SK-N-SH (cell line): Measurements from ENCODE around the gene DUOX2. TPM values are rescaled to one million over a fixed set of nuclear protein-coding genes. Genes with fewer than 3 reads are reported as not detected.

Source experiments
- CTCF ChIA-PET: fragments of 300-600, 350-600 bp; formaldehyde crosslinking; extraction: SDS; loops from one replicate; lab custom pipeline; 2021; lab: Yijun Ruan, JAX
- POLR2A ChIA-PET: fragments of 350-600 bp; sonication (Branson Sonifier 250); formaldehyde crosslinking; extraction: SDS; loops from one replicate; lab custom pipeline; 2020; ENCODE audit warnings: antibody characterized with exemption, inconsistent platforms; lab: Yijun Ruan, JAX
- DNase-seq: peaks from one replicate; pipeline ENCODE4 v3.0.0; 2012
- H2AFZ ChIP-seq: fragments of 200-600 bp; sonication (generic); 2 replicates; pipeline ENCODE4 v1.8.1; 2016; ENCODE audit warnings: antibody characterized with exemption, mild to moderate bottlenecking, low read depth
- H3F3A ChIP-seq: fragments of 200-600 bp; sonication (generic); replicated peaks from 2 replicates; pipeline ENCODE3; 2016; ENCODE audit warnings: antibody characterized with exemption, mild to moderate bottlenecking; ENCODE audit not compliant: insufficient read depth
- H3K27ac ChIP-seq, 2 experiments: fragments of 200-500 bp in 1 of 2; fragments of 200-600 bp in 1 of 2; sonication (Bioruptor generic) in 1 of 2; sonication (generic), shearing (Covaris generic) in 1 of 2; 2 replicates each; pipeline versions ENCODE4 v1.5.1 to v1.6.1; 2014 to 2016; ENCODE audit warnings: low read depth in 2 of 2, inconsistent platforms in 1 of 2, low read length in 1 of 2, mild to moderate bottlenecking in 1 of 2, mixed read lengths in 1 of 2
- H3K27me3 ChIP-seq: fragments of 200-600 bp; sonication (generic), shearing (Covaris generic); 2 replicates; pipeline ENCODE4 v1.6.1; 2016; ENCODE audit warnings: mixed run types; ENCODE audit not compliant: insufficient read depth
- H3K36me3 ChIP-seq, 2 experiments: fragments of 200-500 bp in 1 of 2; fragments of 200-600 bp in 1 of 2; sonication (Bioruptor generic) in 1 of 2; sonication (generic) in 1 of 2; replicated peaks in 1 of 2; 2 replicates each; pipeline versions ENCODE3 to v1.5.1; 2014 to 2016; ENCODE audit warnings: low read length in 1 of 2, mild to moderate bottlenecking in 1 of 2; ENCODE audit not compliant: insufficient read depth in 2 of 2, control insufficient read depth in 1 of 2
- H3K4me1 ChIP-seq, 2 experiments: fragments of 200-500 bp in 1 of 2; fragments of 200-600 bp in 1 of 2; sonication (Bioruptor generic) in 1 of 2; sonication (generic), shearing (Covaris generic) in 1 of 2; 2 replicates each; pipeline versions ENCODE4 v1.5.1 to v1.6.1; 2014 to 2016; ENCODE audit warnings: low read depth in 1 of 2, low read length in 1 of 2, mixed run types in 1 of 2; ENCODE audit not compliant: insufficient read depth in 2 of 2, control insufficient read depth in 1 of 2
- H3K4me2 ChIP-seq: fragments of 200-600 bp; sonication (generic), shearing (Covaris generic); 2 replicates; pipeline ENCODE4 v1.6.1; 2017; ENCODE audit warnings: mixed run types
- H3K4me3 ChIP-seq, 2 experiments: fragments of 200-500 bp in 1 of 2; fragments of 200-600 bp in 1 of 2; sonication (Bioruptor generic) in 1 of 2; sonication (generic), shearing (Covaris generic) in 1 of 2; 2 replicates each; pipeline versions ENCODE4 v1.5.1 to v1.8.1; 2014 to 2016; ENCODE audit warnings: low read depth in 2 of 2, inconsistent platforms in 1 of 2, low read length in 1 of 2, mild to moderate bottlenecking in 1 of 2, mixed read lengths in 1 of 2, moderate library complexity in 1 of 2
- H3K79me2 ChIP-seq: fragments of 200-600 bp; sonication (generic); 2 replicates; pipeline ENCODE4 v1.8.1; 2017; ENCODE audit warnings: mild to moderate bottlenecking; ENCODE audit not compliant: insufficient read depth
- H3K9ac ChIP-seq: fragments of 200-600 bp; sonication (generic); 2 replicates; pipeline ENCODE4 v1.6.1; 2017; ENCODE audit warnings: mixed run types
- H3K9me2 ChIP-seq: fragments of 200-600 bp; sonication (generic); 2 replicates; pipeline ENCODE4 v1.6.1; 2017; ENCODE audit warnings: mixed run types
- H3K9me3 ChIP-seq: fragments of 200-600 bp; sonication (generic); 2 replicates; pipeline ENCODE4 v1.6.1; 2017; ENCODE audit warnings: mixed run types, mild to moderate bottlenecking, moderate library complexity
- H4K20me1 ChIP-seq: fragments of 200-600 bp; sonication (generic); 2 replicates; pipeline ENCODE4 v1.6.1; 2017; ENCODE audit warnings: mild to moderate bottlenecking, mixed run types; ENCODE audit not compliant: insufficient read depth
- CHD2 ChIP-seq: fragments of 150-350 bp; IDR thresholded peaks from 2 replicates; pipeline ENCODE4 v1.6.1; 2018; ENCODE audit warnings: low read length; ENCODE audit not compliant: partially characterized antibody
- EZH2phosphoT487 ChIP-seq: fragments of 200-600 bp; sonication (generic); IDR thresholded peaks from 2 replicates; pipeline ENCODE4 v1.6.1; 2017; ENCODE audit warnings: low read depth, mixed run types, mild to moderate bottlenecking, antibody characterized with exemption, moderate library complexity, borderline replicate concordance
- JUND ChIP-seq: IDR thresholded peaks from 2 replicates; pipeline ENCODE4 v1.4.0; 2012
- MEF2A ChIP-seq: IDR thresholded peaks from 2 replicates; pipeline ENCODE4 v1.4.0; 2012; ENCODE audit warnings: low read depth, borderline replicate concordance
- NFIC ChIP-seq: IDR thresholded peaks from 2 replicates; pipeline ENCODE4 v1.4.0; 2012; ENCODE audit warnings: borderline replicate concordance
- NRF1 ChIP-seq: IDR thresholded peaks from 2 replicates; pipeline ENCODE4 v1.6.1; 2012; ENCODE audit warnings: low read depth, mild to moderate bottlenecking, low read length
- RAD21 ChIP-seq: IDR thresholded peaks from 2 replicates; pipeline ENCODE4 v1.6.1; 2012; ENCODE audit warnings: mild to moderate bottlenecking, low read length
- RCOR1 ChIP-seq: fragments of 150-350 bp; IDR thresholded peaks from 2 replicates; pipeline ENCODE4 v1.6.1; 2017; ENCODE audit warnings: antibody characterized with exemption, low read length
- RFX5 ChIP-seq: IDR thresholded peaks from 2 replicates; pipeline ENCODE4 v1.6.1; 2012; ENCODE audit warnings: mild to moderate bottlenecking, improper control_type of control experiment, low read length
- RXRA ChIP-seq: IDR thresholded peaks from 2 replicates; pipeline ENCODE4 v1.4.0; 2012; ENCODE audit warnings: low read depth, mild to moderate bottlenecking, borderline replicate concordance
- SIN3A ChIP-seq: IDR thresholded peaks from 2 replicates; pipeline ENCODE4 v1.6.1; 2012; ENCODE audit warnings: low read depth, mild to moderate bottlenecking, low read length, moderate library complexity, borderline replicate concordance
- SMC3 ChIP-seq: IDR thresholded peaks from 2 replicates; pipeline ENCODE4 v1.6.1; 2012; ENCODE audit warnings: low read depth, low read length, improper control_type of control experiment
- TAF1 ChIP-seq: IDR thresholded peaks from 2 replicates; pipeline ENCODE4 v1.6.1; 2012; ENCODE audit warnings: low read depth, mild to moderate bottlenecking, low read length, moderate library complexity, borderline replicate concordance
- TCF12 ChIP-seq: IDR thresholded peaks from 2 replicates; pipeline ENCODE4 v1.4.0; 2012
- TEAD4 ChIP-seq: IDR thresholded peaks from 2 replicates; pipeline ENCODE4 v1.4.0; 2012; ENCODE audit warnings: mild to moderate bottlenecking, borderline replicate concordance; ENCODE audit not compliant: insufficient read depth
- YY1 ChIP-seq: IDR thresholded peaks from 2 replicates; pipeline ENCODE4 v1.4.0; 2012; ENCODE audit warnings: low read depth, mild to moderate bottlenecking
- WGBS: methylation state at CpG from one replicate; pipeline ENCODE4 v1.1.6; 2017; ENCODE audit warnings: low lambda C conversion rate; 5-methylcytosine and 5-hydroxymethylcytosine counted together
- polyA plus RNA-seq, 3 experiments: library from polyadenylated mRNA; depleted of rRNA; stranded (reverse); fragments of >200 nt; gene quantifications; 2 replicates each; pipeline ENCODE4 v1.2.3, GENCODE V29; 2012
- TF ChIP-seq, protein P1 (sequence below): fragments of 200-600 bp; sonication (generic); IDR thresholded peaks from 2 replicates; pipeline ENCODE4 v1.6.1; 2017; ENCODE audit warnings: antibody characterized with exemption, mild to moderate bottlenecking, moderate library complexity
- TF ChIP-seq, protein P2 (sequence below): IDR thresholded peaks from 2 replicates; pipeline ENCODE4; 2012
- TF ChIP-seq, protein P3 (sequence below): IDR thresholded peaks from 2 replicates; pipeline ENCODE4 v1.4.0; 2012; ENCODE audit warnings: low read depth, borderline replicate concordance
- TF ChIP-seq, protein P4 (sequence below): fragments of 150-350 bp; IDR thresholded peaks from 2 replicates; pipeline ENCODE4 v1.6.1; 2016; ENCODE audit warnings: mild to moderate bottlenecking, low read depth, low read length

The DUOX2 gene
- polyA plus RNA-seq, 1 of the 3 experiments (the other 2 are of a cell fraction): not detected

DNA sequence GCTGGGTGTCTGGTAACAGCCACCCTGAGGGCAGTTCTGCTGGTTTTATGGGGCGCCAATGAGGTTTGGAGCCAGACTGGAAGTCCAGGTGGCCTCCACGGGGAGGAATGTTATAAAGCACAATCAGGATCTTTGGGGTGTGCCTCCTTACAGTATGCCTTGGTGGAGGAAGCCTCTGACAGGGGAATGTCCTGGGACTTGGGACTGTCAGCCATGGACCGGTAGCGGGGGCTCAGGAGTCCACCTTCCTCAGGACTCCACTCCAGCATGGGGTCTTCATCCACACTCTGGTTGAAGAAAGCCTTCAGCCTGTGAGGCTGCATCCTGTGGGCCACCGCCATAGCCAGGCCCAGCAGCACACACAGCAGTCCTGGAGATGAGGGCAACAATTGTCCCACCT, 5.0 kb upstream of the DUOX2 start:
- Histone ChIP-seq H4K20me1 (no peaks in the 10 kb centered on the region), H3K9me2 (no peaks in the 10 kb centered on the region), H3K9me3 (no peaks in the 10 kb centered on the region), H3K4me2 (no peak overlapping the region), H3K4me1 (peaks cover 6 to 14% of the 10 kb centered on the region in 2 experiments; a peak in 3 of 4 replicates), H3K36me3 (no peaks in the 10 kb centered on the region), H3K4me3 (no peak overlapping the region), H2AFZ (no peak overlapping the region), H3K27ac (no peak overlapping the region), H3F3A (no peaks in the 10 kb centered on the region), H3K9ac (no peak overlapping the region), H3K79me2 (no peaks in the 10 kb centered on the region), H3K27me3 (peaks cover 16% of the 10 kb centered on the region)
- ChIA-PET POLR2A (no interaction called here), CTCF (interaction anchor here (0.7 to 2.2 kb wide), 30 partner anchors 8 to 266 kb away, joined by 3 to 52 read pairs (median 8); partner anchors contain the start of genes DUOX1, DUOXA1 and TERB2)
- no peak for DNase-seq
- 80% methylated on average over 3 of the region's 5 CpGs for WGBS
- TF ChIP-seq, protein P1, sequence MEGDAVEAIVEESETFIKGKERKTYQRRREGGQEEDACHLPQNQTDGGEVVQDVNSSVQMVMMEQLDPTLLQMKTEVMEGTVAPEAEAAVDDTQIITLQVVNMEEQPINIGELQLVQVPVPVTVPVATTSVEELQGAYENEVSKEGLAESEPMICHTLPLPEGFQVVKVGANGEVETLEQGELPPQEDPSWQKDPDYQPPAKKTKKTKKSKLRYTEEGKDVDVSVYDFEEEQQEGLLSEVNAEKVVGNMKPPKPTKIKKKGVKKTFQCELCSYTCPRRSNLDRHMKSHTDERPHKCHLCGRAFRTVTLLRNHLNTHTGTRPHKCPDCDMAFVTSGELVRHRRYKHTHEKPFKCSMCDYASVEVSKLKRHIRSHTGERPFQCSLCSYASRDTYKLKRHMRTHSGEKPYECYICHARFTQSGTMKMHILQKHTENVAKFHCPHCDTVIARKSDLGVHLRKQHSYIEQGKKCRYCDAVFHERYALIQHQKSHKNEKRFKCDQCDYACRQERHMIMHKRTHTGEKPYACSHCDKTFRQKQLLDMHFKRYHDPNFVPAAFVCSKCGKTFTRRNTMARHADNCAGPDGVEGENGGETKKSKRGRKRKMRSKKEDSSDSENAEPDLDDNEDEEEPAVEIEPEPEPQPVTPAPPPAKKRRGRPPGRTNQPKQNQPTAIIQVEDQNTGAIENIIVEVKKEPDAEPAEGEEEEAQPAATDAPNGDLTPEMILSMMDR: no peak
- TF ChIP-seq YY1: no peak
- no peak for TF ChIP-seq TCF12
- TF ChIP-seq, protein P2, sequence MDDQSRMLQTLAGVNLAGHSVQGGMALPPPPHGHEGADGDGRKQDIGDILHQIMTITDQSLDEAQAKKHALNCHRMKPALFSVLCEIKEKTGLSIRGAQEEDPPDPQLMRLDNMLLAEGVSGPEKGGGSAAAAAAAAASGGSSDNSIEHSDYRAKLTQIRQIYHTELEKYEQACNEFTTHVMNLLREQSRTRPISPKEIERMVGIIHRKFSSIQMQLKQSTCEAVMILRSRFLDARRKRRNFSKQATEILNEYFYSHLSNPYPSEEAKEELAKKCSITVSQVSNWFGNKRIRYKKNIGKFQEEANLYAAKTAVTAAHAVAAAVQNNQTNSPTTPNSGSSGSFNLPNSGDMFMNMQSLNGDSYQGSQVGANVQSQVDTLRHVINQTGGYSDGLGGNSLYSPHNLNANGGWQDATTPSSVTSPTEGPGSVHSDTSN: no peak

DNA sequence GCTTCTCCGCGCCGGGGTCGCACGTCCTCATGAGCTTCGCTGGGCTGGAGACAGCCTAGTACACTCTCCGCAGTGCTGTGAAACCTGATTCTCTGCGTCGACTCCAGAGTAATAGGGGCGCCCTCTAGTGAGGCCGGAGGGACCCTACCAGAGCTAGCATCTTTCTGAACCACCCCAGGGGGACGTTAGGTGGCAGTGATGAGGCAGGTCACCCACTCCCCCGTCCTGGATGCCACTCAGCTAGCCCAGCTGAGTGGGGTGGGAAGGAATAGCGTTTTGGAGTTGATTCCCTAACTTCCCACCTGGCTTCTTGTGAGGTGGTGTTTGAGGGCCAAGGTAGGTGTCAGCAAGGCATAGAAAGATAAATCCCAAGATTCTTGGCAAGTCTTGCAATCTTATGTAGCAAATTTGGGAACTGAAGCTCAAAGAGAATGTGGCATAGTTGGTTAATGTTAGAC, 4.2 kb upstream of the DUOX2 start:
- no peak overlapping the region for H3K9ac ChIP-seq
- H3K9me3 ChIP-seq: no peaks in the 10 kb centered on the region
- peaks cover 6 to 17% of the 10 kb centered on the region in 2 experiments; a peak in 3 of 4 replicates for H3K4me1 ChIP-seq
- no peaks in the 10 kb centered on the region for H3K9me2 ChIP-seq
- TF ChIP-seq MEF2A (no peak), CHD2 (peak; percentile 76), RAD21 (peak; percentile 83), RCOR1 (0 out of 2 replicates have a peak, but pooled peaks have one; percentile 38), TAF1 (no peak), EZH2phosphoT487 (no peak), TEAD4 (no peak), NFIC (no peak), NRF1 (no peak), RXRA (no peak), SMC3 (peak; percentile 88), SIN3A (no peak), RFX5 (peak; percentile 57; the same call in 1 of the 2 replicates), JUND (no peak), YY1 (no peak)
- TF ChIP-seq, protein P1: peak; percentile 98
- TF ChIP-seq, protein P3, sequence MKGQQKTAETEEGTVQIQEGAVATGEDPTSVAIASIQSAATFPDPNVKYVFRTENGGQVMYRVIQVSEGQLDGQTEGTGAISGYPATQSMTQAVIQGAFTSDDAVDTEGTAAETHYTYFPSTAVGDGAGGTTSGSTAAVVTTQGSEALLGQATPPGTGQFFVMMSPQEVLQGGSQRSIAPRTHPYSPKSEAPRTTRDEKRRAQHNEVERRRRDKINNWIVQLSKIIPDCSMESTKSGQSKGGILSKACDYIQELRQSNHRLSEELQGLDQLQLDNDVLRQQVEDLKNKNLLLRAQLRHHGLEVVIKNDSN: no peak
- TF ChIP-seq, protein P4, sequence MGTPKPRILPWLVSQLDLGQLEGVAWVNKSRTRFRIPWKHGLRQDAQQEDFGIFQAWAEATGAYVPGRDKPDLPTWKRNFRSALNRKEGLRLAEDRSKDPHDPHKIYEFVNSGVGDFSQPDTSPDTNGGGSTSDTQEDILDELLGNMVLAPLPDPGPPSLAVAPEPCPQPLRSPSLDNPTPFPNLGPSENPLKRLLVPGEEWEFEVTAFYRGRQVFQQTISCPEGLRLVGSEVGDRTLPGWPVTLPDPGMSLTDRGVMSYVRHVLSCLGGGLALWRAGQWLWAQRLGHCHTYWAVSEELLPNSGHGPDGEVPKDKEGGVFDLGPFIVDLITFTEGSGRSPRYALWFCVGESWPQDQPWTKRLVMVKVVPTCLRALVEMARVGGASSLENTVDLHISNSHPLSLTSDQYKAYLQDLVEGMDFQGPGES: no peak
- no peak overlapping the region for H3K27ac ChIP-seq
- 3% methylated on average over 14 of the region's 14 CpGs for WGBS
- no peaks in the 10 kb centered on the region for H3K79me2 ChIP-seq
- H3F3A ChIP-seq: no peaks in the 10 kb centered on the region
- DNase-seq: peak; percentile 97
- H3K4me3 ChIP-seq: peak overlapping the region in 1 of 2 experiments; percentile 53; a peak in 1 of 4 replicates
- peaks cover 25% of the 10 kb centered on the region for H3K27me3 ChIP-seq
- POLR2A ChIA-PET: interaction anchor here (0.7 to 1.1 kb wide), 5 partner anchors 28 to 130 kb away, joined by 3 to 5 read pairs (median 3); partner anchors contain the start of gene SHF
- H3K4me2 ChIP-seq: peak overlapping the region; percentile 59; the same call in 1 of the 2 replicates
- H3K36me3 ChIP-seq: no peaks in the 10 kb centered on the region
- 0 out of 2 replicates have a peak overlapping the region, but pooled peaks have one; percentile 41 for H2AFZ ChIP-seq
- H4K20me1 ChIP-seq: no peaks in the 10 kb centered on the region
- CTCF ChIA-PET: interaction anchor here (0.6 to 2.2 kb wide), 73 partner anchors 9 to 469 kb away, joined by 3 to 52 read pairs (median 5); partner anchors contain the start of genes BLOC1S6, DUOX1, DUOXA1 and SORD
